H9 (cell line): ENCODE results near the gene FOXR2. TPM values are rescaled to one million over a fixed set of nuclear protein-coding genes. Genes with fewer than 3 reads are reported as not detected.

ENCODE experiments used
- DNase-seq: peaks from one replicate; pipeline ENCODE4 v3.0.0-alpha.2; 2017
- H2AFZ ChIP-seq: one replicate; pipeline ENCODE4 v1.6.1; 2013; ENCODE audit warnings: mild to moderate bottlenecking, low read length, control low read depth, moderate library complexity
- H2AK5ac ChIP-seq: 2 replicates; pipeline ENCODE4 v1.6.1; 2013; ENCODE audit warnings: low read length, control low read depth, mixed read lengths; ENCODE audit not compliant: insufficient read length
- H2BK120ac ChIP-seq: one replicate; pipeline ENCODE4 v1.6.1; 2013; ENCODE audit warnings: low read depth, mild to moderate bottlenecking, low read length, control low read depth, inconsistent platforms; ENCODE audit not compliant: poor library complexity, severe bottlenecking
- H2BK12ac ChIP-seq: 2 replicates; pipeline ENCODE4 v1.6.1; 2013; ENCODE audit warnings: low read length, control low read depth, mixed read lengths, low read depth; ENCODE audit not compliant: insufficient read length
- H2BK15ac ChIP-seq: 2 replicates; pipeline ENCODE4 v1.6.1; 2013; ENCODE audit warnings: low read depth, low read length, control low read depth
- H2BK20ac ChIP-seq: one replicate; pipeline ENCODE4 v1.6.1; 2013; ENCODE audit warnings: low read depth, mild to moderate bottlenecking, low read length, control low read depth, inconsistent platforms; ENCODE audit not compliant: poor library complexity, severe bottlenecking
- H2BK5ac ChIP-seq: 2 replicates; pipeline ENCODE4 v1.6.1; 2013; ENCODE audit warnings: low read length, control low read depth, mixed read lengths; ENCODE audit not compliant: insufficient read length
- H3K14ac ChIP-seq: 2 replicates; pipeline ENCODE4 v1.6.1; 2013; ENCODE audit warnings: low read length, control low read depth; ENCODE audit not compliant: insufficient read depth
- H3K18ac ChIP-seq: 2 replicates; pipeline ENCODE4 v1.6.1; 2013; ENCODE audit warnings: low read depth, mild to moderate bottlenecking, mixed read lengths, low read length, control low read depth; ENCODE audit not compliant: insufficient read length
- H3K23ac ChIP-seq: 2 replicates; pipeline ENCODE4 v1.6.1; 2013; ENCODE audit warnings: low read length, control low read depth, mixed read lengths, low read depth; ENCODE audit not compliant: insufficient read length
- H3K23me2 ChIP-seq: 2 replicates; pipeline ENCODE4 v1.6.1; 2013; ENCODE audit warnings: low read depth, mild to moderate bottlenecking, mixed read lengths, low read length, control low read depth; ENCODE audit not compliant: insufficient read length, poor library complexity, severe bottlenecking
- H3K27ac ChIP-seq: 2 replicates; pipeline ENCODE4 v1.5.1; 2013; ENCODE audit warnings: low read length, control low read depth, mixed read lengths, low read depth; ENCODE audit not compliant: insufficient read length
- H3K27me3 ChIP-seq: 2 replicates; pipeline ENCODE4 v1.6.1; 2013; ENCODE audit warnings: low read length, control low read depth, inconsistent platforms; ENCODE audit not compliant: insufficient read depth
- H3K4ac ChIP-seq: 2 replicates; pipeline ENCODE4 v1.6.1; 2013; ENCODE audit warnings: low read depth, mild to moderate bottlenecking, control low read depth, inconsistent platforms, low read length, moderate library complexity
- H3K4me1 ChIP-seq: 2 replicates; pipeline ENCODE4 v1.6.1; 2013; ENCODE audit warnings: low read length, control low read depth, inconsistent platforms; ENCODE audit not compliant: insufficient read depth
- H3K4me2 ChIP-seq: 2 replicates; pipeline ENCODE4 v1.6.1; 2013; ENCODE audit warnings: low read length, control low read depth, mixed read lengths; ENCODE audit not compliant: insufficient read length, insufficient read depth
- H3K56ac ChIP-seq: 2 replicates; pipeline ENCODE4 v1.6.1; 2013; ENCODE audit warnings: low read depth, mild to moderate bottlenecking, mixed read lengths, low read length, control low read depth; ENCODE audit not compliant: insufficient read length
- H3K79me1 ChIP-seq: 2 replicates; pipeline ENCODE4 v1.6.1; 2013; ENCODE audit warnings: low read depth, mild to moderate bottlenecking, moderate library complexity, low read length, control low read depth, inconsistent platforms; ENCODE audit not compliant: insufficient read depth, poor library complexity, severe bottlenecking
- H3K79me2 ChIP-seq: 2 replicates; pipeline ENCODE4 v1.6.1; 2013; ENCODE audit warnings: low read length, control low read depth, inconsistent platforms; ENCODE audit not compliant: insufficient read depth
- H3K9ac ChIP-seq: 2 replicates; pipeline ENCODE4 v1.6.1; 2013; ENCODE audit warnings: low read length, control low read depth, mixed read lengths; ENCODE audit not compliant: insufficient read length; ENCODE audit errors: extremely low read depth
- H3K9me3 ChIP-seq: one replicate; pipeline ENCODE4 v1.6.1; 2013; ENCODE audit warnings: low read depth, low read length, inconsistent platforms; ENCODE audit not compliant: control insufficient read depth
- H3T11ph ChIP-seq: one replicate; pipeline ENCODE4 v1.6.1; 2013; ENCODE audit warnings: mild to moderate bottlenecking, low read length, control low read depth, inconsistent platforms
- H4K20me1 ChIP-seq: one replicate; pipeline ENCODE4 v1.6.1; 2013; ENCODE audit not compliant: control insufficient read depth, insufficient read length, insufficient read depth
- H4K5ac ChIP-seq: 2 replicates; pipeline ENCODE4 v1.6.1; 2013; ENCODE audit warnings: low read depth, mild to moderate bottlenecking, mixed read lengths, low read length, control low read depth; ENCODE audit not compliant: insufficient read length
- H4K8ac ChIP-seq: replicated peaks from 2 replicates; pipeline ENCODE4 v1.6.1; 2013; ENCODE audit warnings: low read length, control low read depth, mixed read lengths, low read depth; ENCODE audit not compliant: insufficient read length
- H4K91ac ChIP-seq: 2 replicates; pipeline ENCODE4 v1.6.1; 2013; ENCODE audit warnings: low read depth, mild to moderate bottlenecking, moderate library complexity, mixed read lengths, low read length, control low read depth; ENCODE audit not compliant: insufficient read length
- H3K27ac Mint-ChIP-seq, 3 experiments: 2 replicates in 2 of 3; 3 replicates in 1 of 3; pipeline ENCODE4 v1.8.0; 2020 to 2021; ENCODE audit warnings: mixed read lengths in 3 of 3, mild to moderate bottlenecking in 1 of 3, moderate library complexity in 1 of 3
- H3K27me3 Mint-ChIP-seq: 2 replicates; pipeline ENCODE4 v1.8.0; 2021; ENCODE audit warnings: low read depth, mild to moderate bottlenecking, moderate library complexity, mixed read lengths
- H3K36me3 Mint-ChIP-seq, 3 experiments: 2 replicates in 2 of 3; 3 replicates in 1 of 3; pipeline ENCODE4 v1.8.0; 2020 to 2021; ENCODE audit warnings: low read depth in 3 of 3, mixed read lengths in 3 of 3; ENCODE audit not compliant: insufficient read depth in 1 of 3
- H3K4me1 Mint-ChIP-seq, 2 experiments: 2 replicates each; pipeline ENCODE4 v1.8.0; 2020; ENCODE audit warnings: mixed read lengths in 2 of 2
- H3K4me3 Mint-ChIP-seq, 2 experiments: 2 replicates in 1 of 2; 3 replicates in 1 of 2; pipeline ENCODE4 v1.8.0; 2020 to 2021; ENCODE audit warnings: mild to moderate bottlenecking in 2 of 2, mixed read lengths in 2 of 2, moderate library complexity in 1 of 2
- H3K9me3 Mint-ChIP-seq, 2 experiments: 2 replicates in 1 of 2; 3 replicates in 1 of 2; pipeline ENCODE4 v1.8.0; 2020; ENCODE audit warnings: mild to moderate bottlenecking in 2 of 2, mixed read lengths in 2 of 2, moderate library complexity in 1 of 2
- CTCF ChIP-seq: fragments of 200-600 bp; sonication (generic); conservative IDR thresholded peaks from 3 replicates; pipeline ENCODE4 v1.8.0; 2021; ENCODE audit warnings: antibody characterized with exemption, mild to moderate bottlenecking
- WGBS: extraction: QIAGEN DNeasy Blood & Tissue Kit; methylation state at CpG from one replicate; pipeline ENCODE4 v1.1.7; 2013; ENCODE audit warnings: missing lambda C conversion rate, low lambda C conversion rate, mixed read lengths; ENCODE audit not compliant: insufficient read length; ENCODE audit errors: extremely low coverage; 5-methylcytosine and 5-hydroxymethylcytosine counted together
- total RNA-seq: library from RNA; stranded (reverse); gene quantifications from 2 replicates; pipeline ENCODE4 v1.2.1, GENCODE V29; 2021

FOXR2 gene
- total RNA-seq, 1 experiment from 2014 or later, result not detected

- Histone ChIP-seq H3K79me1 (no peaks in the 10 kb centered on the region), H3K9ac (no peak overlapping the region), H3K27me3 (no peaks in the 10 kb centered on the region), H3K79me2 (no peaks in the 10 kb centered on the region), H4K8ac (no peak overlapping the region), H3K23me2 (no peaks in the 10 kb centered on the region), H2AFZ (no peak overlapping the region), H3K14ac (no peak overlapping the region), H3K4ac (no peak overlapping the region), H2BK12ac (no peak overlapping the region), H3K27ac (no peak overlapping the region), H3K23ac (no peak overlapping the region), H4K20me1 (no peaks in the 10 kb centered on the region), H2BK5ac (no peak overlapping the region), H3K4me2 (no peak overlapping the region), H2BK15ac (no peak overlapping the region), H3K4me1 (no peaks in the 10 kb centered on the region), H4K91ac (no peak overlapping the region), H4K5ac (no peak overlapping the region), H3K56ac (no peak overlapping the region), H2AK5ac (no peak overlapping the region), H3K18ac (no peak overlapping the region), H2BK20ac (no peak overlapping the region), H2BK120ac (no peak overlapping the region), H3K9me3 (peaks cover 59% of the 10 kb centered on the region), H3T11ph (no peak overlapping the region)
- Mint-ChIP-seq H3K36me3 (peaks cover 2 to 32% (median 9%) of the 10 kb centered on the region in 3 experiments; a peak in 5 of 7 replicates), H3K4me1 (no peaks in the 10 kb centered on the region), H3K9me3 (peaks cover 93 to 97% of the 10 kb centered on the region in 2 experiments), H3K27me3 (peaks cover 2% of the 10 kb centered on the region; the same call in 1 of the 2 replicates), H3K4me3 (no peak overlapping the region), H3K27ac (no peak overlapping the region)
- DNase-seq, result no peak
- TF ChIP-seq CTCF, result no peak
- whole genome bisulfite sequencing, result no CpG with 5 or more reads among the region's 3 CpGs
Observed at GRCh38 chrX:55663584-55663983, 40.4 kb downstream of the FOXR2 start.
